NCI-H526 (cell line): ENCODE measurements around the gene C19orf67.

ENCODE experiments used
- DNase-seq, 2 experiments: peaks; one replicate each; lab custom pipeline; 2025; lab: John Stamatoyannopoulos, UW

Gene C19orf67

DNA sequence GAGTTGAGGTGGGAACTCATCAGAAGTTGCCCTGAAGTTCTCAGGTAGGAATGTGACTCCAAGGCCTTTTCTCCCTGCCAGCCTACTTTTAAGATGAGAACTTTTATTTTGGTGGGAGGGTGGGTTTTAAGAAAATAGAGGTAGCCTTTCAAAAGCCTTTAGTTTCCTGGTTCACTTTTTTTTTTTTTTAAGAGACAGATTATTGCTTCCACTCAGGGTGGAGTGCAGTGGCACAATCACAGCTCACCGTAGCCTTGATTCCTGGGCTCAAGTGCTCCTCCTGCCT, 3.0 kb downstream of the C19orf67 start:
- no peak for DNase-seq

DNA sequence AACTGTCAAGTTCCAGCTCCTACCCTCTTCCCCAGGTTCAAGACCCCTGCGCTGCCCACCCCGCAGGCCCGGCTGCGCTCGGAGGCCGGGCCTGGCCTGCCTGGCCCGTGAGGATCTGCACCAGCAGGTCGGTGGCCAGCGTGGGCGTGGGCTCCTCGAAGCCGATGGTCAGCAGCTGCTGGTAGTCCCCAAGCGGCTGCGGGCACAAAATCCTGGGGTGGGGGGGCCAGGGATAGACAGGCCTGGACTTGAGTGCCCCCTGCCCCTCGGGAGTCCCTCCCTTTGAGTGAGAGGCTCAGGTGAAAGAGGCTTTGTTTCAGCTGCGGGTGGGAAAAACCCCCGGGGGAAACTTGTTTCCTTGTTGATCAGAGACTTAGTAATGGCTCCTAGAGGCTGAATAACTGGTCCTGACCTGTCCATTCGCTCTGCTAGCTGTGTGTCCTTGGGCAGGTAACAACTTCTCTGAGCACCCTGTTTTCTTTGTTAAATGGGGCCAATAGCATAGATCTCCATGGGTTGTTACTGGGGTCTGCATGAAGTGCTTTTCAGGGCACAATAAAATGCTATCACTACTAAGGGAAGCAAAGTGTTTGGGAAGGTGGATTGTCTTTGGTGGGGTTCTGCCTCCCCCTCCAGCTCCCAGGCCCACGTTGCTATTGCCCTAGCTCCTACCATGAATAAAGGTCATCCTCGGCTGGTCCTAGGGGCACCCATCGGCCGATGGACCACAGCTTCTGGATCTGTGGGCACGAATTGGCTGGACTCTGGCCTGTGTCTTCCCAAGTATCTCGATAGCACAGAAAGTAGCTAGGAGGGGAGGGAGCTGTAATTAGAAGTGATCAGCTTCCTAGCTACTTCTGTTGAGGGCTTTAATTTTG, 3.5 kb downstream of the C19orf67 start:
- DNase-seq = peak in 1 of 2 experiments; percentile 42

DNA sequence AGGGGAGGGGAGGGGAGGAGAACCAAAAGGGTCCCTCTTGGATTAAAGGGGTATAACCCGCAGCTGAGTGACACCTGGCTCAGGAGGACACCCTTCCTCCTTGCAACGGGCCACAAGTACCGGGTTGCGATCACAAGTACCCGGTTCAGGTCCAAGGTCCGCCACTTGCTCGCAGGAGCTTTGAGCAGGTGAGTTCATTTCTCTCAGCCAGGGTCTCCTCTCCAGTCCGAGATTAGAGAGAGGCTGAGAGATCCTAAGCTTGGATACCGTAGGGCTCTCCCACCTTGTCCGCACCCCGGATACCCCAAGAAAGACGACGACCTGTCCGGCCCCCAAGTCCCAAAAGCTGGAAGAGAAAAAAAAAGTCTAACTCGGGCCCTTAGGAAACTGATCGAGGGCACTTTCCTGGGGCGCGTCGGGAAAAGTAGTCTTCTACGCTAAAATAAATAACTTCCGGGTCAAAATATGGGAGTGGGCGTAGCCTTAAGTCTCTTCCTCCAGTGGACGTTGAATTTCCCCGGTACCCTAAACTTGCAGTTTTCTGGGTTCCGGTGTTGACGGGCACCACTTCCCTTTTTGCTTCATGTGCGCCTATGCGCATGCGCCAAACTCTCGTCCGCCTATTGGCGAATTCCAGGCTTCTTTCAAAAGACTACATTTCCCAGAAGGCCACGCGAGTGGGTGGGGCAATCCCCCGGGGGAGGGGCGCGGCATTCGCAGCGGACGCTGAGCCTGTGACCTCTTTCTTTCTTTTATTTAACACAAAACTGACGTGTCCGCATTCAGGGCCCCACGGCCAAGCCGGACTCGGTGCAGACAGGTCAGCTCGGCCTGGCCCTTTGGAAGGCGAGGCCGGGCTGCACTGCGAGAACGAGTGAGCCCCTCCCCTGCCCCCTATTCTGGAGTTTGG, 4.4 kb downstream of the C19orf67 start:
- DNase-seq = peak; percentile 95 to 97

DNA sequence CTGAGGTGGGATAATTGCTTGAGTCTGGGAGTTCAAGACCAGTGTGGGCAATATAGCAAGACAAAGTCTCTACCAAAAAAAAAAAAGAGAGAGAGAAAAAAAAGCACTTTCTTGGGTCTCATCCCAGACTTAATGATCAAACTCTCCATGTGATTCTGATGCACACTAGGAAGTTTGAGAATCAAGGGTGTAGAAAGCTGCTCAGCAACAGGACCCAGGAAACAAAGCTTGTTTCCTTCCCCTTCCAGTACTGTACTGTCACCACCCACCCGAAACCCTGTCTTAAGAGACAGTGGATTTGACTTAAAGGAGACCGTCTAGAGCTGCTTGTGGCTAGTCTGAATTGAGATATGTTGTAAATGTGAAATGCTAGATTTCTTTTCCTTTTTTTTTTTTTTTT, 7.2 kb downstream of the C19orf67 start:
- no peak for DNase-seq

DNA sequence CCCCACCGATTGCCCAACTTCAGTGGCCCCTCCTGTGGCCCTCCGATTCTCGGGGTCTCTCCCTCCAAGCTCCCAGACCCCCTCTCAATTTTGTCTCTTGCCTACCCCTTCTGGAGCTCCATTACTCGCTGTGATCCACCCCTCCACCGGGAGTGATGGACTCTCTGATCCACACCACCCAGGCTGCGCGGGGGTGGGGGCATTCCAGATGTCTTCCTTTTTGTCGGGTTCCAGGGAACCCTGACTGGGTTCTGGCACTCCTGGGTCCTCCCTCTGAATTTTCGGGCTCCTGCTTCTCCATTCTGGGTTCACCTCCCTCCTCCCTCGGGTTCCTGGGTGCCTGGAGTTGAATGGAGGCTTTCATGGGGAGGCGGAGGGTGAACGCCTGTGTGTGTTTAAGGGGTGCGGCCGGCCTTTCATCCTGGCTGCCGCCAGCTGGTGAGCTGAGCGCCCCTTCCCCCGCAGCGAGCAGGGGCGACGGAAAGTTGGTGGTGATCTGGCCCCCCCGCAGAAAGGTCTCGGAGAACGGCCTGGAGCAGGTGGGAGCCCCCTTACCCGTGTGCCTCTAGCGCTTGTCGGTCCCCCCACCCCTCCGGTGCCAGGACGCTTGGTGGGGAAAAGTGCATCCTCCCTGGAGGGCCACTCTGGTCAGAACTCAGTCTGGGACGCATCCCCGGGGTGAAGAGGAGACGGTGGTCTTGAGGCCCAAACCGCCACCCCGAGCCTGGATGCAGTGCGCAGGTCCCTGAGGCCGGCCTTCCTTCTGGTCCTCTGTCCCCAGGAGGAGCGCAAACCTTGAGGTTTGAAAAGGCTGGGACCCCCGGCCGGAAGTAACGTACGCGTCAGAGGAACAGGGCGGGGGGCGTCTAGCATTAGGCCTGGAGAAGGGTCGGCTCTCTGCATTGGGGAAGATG, 11.4 kb downstream of the C19orf67 start:
- peak in 1 of 2 experiments; percentile 27 for DNase-seq

DNA sequence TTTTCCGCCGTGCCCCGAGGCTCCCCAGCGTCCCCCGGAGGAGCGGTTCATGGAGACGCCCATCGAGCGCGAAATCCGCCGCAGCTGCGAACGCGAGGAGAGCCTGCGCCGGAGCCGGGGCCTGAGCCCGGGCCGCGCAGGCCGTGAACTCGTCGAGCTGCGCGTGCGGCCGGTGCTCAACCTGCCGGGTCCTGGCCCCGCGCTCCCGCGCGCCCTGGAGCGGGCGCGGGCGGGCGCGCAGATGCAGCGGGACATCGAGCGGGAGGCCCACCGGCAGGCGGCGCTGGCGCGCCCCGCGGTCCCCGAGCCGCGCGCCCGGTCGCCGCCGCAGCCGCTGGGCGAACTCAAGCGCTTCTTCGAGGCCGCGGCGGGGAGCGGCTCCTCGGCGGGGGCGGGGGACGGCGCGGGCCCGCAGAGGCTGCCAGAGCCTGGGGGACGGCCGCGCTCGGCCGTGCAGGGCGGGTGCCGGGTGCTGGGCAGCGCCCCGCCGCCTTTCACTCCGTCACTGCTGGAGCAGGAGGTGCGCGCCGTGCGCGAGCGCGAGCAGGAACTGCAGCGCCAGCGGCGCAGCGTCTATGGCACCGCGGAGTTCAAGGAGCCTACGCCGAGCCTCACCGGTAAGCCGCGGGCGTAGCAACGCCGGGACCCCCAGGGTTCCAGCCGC, 12.2 kb downstream of the C19orf67 start:
- peak in 1 of 2 experiments; percentile 89 for DNase-seq

DNA sequence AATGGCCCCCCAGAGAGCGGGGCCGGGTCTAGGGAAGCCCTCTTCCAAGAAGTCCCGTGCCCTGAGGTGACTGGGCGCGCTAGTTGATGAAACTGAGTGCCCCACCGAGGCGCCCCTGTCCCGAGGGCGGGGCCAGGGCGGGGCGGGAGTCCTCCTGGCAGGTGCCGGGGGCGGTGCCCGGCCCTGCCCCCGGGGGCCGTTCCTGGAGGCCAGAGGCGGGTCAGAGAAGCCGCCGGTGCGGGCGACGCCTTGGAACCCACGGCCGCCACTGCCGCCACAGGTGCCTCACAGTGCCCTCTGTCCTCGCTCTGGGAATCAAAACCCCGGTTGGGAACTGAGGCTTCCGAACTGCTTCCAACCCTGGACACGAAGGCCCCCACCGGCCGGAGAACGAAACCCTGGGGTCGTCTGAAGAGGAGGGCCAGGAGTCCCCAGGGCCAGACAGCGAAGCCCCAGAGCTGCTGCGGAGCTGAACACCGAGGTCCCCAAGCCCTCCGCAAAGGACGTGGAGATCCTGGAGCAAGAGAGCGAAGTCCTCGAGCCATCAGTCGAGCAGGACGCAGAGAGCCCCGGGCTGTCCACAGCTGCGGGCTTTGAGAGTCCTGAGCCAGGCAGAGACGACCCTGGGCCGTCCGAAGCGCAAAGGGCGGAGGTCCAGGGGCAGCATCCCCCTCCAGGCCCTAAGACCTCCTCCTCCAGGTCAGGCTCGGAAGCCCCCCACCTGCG, 12.9 kb downstream of the C19orf67 start, which contains the start of gene MISP3:
TSS of gene MISP3 (plus strand) at position 252 of the 726 bp plus-strand sequence. CDS start 524 bp downstream, outside the sequence.
- peak in 1 of 2 experiments; percentile 49 for DNase-seq

DNA sequence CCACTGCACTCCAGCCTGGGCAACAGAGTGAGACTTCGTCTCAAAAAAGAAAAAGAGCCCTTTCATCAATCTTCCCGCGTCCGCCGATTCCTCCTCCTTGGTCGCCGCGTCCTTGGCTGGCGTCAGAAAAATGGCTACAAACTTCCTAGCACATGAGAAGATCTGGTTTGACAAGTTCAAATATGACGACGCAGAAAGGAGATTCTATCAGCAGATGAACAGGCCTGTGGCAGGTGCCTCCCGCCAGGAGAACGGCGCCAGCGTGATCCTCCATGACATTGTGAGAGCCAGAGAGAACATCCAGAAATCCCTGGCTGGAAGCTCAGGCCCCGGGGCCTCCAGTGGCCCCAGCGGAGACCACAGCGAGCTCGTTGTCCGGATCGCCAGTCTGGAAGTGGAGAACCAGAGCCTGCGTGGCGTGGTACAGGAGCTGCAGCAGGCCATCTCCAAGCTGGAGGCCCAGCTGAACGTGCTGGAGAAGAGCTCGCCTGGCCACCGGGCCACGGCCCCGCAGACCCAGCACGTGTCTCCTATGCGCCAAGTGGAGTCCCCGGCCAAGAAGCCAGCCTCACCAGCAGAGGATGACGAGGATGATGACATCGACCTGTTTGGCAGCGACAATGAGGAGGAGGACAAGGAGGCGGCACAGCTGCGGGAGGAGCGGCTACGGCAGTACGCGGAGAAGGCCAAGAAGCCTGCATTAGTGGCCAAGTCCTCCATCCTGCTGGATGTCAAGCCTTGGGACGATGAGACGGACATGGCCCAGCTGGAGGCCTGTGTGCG, 15.1 kb downstream of the C19orf67 start:
- no peak for DNase-seq

DNA sequence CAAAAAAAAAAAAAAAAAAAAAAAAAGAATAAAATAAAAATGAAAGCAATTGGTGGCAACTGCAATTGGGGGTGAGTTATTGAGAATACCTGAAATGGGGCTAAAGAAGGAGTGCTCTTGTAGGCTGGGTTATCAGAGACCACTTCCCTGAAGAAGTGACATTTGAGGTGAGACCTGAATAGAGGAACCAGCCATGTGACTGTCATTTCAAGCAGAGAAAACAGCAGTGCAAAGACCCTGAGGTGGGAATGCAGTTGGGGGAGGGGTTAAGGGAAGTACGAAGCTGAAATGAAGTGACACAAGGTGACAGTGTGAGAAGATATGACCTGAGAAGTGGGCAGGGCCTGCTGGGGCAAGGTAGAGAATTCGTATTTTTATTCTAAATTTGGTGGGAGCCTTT, 19.4 kb downstream of the C19orf67 start:
- no peak for DNase-seq

DNA sequence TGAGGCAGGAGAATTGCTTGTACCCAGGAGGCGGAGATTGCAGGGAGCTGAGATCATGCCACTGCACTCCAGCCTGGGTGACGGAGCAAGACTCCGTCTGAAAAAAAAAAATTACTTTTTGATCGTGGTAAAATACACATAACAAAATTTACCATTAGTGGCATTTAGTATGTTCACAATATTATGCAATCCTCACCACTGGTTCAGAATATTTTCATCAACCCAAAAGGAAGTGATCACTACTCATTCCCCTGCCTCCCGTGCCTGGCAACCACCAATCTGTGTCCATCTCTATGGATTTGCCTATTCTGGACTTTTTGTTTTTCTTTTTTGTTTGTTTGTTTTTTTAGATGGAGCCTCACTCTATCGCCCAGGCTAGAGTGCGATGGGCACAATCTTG, 22.5 kb downstream of the C19orf67 start:
- DNase-seq = no peak

DNA sequence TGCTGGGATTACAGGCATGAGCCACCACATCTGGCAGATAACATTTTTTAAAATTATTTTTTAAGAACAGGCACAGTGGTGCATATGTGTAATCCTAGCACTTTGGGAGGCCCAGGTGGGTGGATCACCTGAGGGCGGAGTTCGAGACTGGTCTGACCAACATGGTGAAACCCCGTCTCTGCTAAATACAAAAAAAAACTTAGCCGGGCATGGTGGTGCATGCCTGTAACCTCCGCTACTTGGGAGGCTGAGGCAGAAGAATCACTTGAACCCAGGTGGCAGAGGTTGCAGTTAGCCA, 23.1 kb downstream of the C19orf67 start:
- DNase-seq = no peak

DNA sequence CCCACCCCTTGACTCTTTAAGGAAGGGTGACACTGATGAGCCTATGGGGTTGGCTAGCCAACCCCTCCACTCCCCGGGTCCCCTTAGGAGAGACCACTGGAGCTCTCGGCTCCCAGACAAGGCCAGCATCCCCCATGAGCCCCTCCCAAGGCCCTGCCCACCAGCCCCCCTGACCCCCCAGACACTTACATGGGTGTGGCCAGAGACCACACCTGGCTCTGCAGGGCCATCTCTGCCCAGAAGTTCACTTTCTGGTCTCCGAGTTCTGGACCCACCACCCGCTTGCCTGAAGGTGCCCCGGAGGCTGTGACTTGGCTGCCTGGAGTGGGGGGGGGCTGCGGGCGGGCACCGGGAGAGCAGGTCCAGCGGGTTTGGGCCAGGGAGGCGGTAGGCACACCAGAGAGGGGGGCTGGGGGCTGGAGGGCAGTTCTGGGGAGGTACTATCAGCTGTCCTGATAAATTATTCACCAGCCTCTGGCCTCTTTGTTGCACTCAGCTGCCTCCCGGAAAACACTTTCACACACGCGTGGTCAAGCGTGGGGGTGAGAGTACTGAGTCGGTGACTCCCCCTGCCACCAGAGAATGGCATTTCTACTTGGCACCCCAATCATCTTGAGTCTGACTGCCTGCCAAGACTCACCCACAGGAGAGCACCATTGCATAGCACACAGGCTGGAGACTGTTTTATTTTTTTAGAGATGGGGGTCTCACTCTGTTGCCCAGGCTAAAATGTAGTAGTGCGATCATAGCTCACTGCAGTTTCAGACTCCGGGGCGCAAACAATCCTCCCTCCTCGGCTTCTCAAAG, 23.6 kb downstream of the C19orf67 start, which contains the start of gene PALM3:
TSS of gene PALM3 (minus strand) at position 326 of the 807 bp plus-strand sequence. CDS start at position 230, 96 bp downstream.
- no peak for DNase-seq

DNA sequence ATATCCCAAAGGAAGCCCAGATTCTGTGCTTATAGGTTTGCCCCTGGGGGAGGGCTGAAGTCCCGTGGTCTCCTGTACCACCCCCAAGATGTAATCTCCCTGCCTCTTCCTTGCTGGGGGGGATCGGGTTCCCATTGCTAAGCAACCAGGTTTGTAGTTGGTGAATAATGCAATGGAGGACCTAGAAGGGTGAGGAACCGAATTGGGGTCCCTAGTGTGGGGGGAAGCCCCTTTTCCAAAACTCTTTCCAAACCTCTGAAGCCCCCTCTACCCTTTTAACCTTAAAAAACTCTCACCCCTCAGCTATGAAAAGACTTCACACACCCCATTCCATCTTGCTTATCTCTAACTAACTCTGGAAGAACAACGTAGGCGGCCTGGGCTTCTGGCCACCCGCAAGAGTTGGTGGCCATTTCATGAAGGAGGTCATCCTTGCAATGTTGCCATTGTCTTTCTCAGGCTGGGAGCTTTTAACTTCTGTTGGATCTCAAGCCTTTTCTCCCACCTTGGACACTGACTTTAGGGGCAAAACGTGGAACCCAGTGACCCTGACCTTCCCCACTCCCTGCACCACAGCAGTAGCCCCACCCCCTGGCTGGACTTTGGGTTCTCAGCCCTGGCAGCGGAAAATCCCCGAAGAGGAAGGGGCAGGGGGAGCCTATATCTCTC, 24.4 kb downstream of the C19orf67 start:
- no peak for DNase-seq

DNA sequence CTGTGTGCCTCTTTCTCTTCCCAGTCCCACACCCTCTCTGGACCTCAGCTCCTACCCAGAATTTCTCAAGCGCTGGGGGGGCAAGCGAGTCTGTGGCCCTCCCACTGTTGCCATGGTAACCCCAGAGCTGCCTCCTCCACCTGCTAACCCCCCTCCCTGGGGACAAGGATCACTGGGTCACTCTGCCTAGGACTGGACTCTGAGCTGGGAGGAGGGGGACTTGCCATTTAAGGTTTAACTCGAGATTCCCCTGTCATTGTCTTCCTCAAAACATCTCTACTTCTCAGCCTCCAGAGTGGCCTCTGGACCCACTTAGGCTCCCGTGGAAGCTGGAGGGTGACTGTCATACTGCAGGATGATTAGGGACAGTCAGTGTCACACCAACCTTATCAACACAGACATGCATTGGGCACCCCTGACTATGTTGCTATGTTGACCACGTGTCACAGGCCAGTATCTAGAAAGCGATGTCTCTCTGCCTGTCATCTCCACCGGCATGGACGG, 25.9 kb downstream of the C19orf67 start:
- DNase-seq = no peak

DNA sequence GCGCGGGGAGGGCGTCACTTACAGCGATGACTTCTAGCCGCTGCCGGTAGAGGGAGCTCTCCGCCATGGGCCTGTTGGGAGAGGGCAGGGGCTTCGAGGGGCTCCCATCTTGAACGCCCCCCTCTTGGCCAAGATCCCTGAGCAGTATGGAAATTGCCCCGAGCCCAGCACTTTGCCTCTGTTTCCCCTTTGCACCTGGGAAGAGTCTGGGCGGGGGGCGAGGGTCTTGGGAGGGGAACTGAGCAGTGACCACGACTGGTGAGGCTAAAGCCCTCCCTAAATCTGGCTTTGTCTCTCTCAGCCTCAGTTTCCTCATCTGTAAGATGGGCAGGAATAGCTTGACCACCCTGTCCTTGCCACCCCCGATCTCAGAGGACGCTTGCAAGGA, 26.5 kb downstream of the C19orf67 start:
- DNase-seq = no peak

DNA sequence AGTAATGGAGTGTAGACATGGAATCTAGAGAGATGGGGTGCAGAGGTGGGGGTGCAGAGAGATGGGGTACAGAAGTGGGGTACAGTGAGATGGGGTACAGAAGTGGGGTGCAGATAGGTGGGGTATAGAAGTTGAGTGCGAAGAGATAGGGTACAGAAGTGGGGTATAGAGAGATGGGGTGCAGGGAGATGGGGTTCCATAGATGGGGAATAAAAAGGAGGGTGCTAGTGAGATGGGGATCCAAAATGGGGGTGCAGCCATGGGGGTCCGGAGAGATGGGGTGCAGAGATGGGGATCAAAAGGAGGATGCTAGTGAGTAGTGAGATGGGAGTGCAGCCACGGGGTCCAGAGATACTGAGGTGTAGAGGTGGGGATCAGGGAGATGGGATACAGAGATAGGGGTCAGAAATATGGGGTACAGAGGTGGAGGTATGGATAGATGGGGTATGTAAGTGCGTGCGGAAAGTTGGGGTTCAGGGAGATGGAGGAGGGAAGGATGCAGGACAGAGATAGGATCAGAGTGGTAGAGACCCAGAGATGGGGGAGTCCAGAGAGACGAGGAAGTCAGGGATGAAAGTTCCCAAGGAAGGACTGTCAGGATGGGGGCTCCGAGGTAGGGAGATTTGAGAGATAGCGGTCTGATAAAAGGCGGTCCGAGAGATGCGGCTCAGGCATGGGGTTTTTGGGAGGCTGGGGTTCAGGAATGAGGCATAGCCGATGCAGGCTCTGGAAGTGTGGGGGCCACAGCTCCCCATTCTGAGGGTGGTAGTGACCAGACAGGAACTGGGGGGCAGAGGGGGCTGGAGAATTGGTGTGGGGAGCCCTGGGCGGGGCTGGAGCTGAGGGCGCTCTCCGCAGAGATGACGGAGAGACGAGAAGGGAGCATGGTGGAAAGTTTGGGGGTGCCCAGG, 27.1 kb downstream of the C19orf67 start:
- DNase-seq = no peak

DNA sequence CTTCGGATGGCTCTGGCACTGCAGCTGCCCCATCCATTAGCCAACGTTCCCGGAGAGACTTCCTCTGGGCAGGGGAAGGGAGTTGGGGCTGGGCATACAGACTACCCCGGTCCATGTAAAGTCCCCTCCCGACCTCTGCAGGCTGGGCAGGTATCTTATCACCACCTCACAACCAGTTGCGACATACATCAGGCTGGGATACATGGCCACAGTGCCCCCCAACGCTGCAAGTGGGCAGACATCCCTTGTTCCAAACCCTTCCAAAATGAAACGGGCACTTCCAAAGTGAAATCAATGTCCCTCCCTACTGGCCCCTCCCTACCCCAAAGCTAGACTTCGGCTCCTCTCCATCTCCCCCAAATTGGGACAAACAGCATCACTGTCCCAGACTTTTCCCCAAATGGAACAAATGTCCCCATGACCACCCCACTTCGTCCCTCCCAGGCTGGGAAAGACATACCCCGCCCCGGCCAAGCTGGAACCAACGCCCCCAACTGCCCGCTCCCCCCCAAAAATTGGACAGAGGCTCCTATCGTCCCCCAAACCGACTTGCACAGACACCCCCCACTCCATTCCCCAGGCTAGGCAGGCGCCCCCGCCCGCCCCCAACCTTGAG, 28.7 kb downstream of the C19orf67 start:
- DNase-seq = no peak
